ENCODE data around the gene CCDC141.

Gene CCDC141

GRCh38 chr2:178865146-178865936 lies 184.6 kb downstream of the CCDC141 start:
- no peak for DNase-seq (ENCODE audit: low spot score in 2 of 2)
- Mint-ChIP-seq H3K36me3 (ENCODE audit: insufficient read depth) (peaks cover 2% of the 10 kb centered on the region), H3K27ac (ENCODE audit: low read depth) (no peak overlapping the region), H3K4me1 (no peaks in the 10 kb centered on the region), H3K27me3 (no peaks in the 10 kb centered on the region), H3K9me3 (peaks cover 7% of the 10 kb centered on the region), H3K4me3 (no peak overlapping the region)
- ATAC-seq (replicated peaks; ENCODE audit: extremely low read depth, poor library complexity, severe bottlenecking): no peak

DNA sequence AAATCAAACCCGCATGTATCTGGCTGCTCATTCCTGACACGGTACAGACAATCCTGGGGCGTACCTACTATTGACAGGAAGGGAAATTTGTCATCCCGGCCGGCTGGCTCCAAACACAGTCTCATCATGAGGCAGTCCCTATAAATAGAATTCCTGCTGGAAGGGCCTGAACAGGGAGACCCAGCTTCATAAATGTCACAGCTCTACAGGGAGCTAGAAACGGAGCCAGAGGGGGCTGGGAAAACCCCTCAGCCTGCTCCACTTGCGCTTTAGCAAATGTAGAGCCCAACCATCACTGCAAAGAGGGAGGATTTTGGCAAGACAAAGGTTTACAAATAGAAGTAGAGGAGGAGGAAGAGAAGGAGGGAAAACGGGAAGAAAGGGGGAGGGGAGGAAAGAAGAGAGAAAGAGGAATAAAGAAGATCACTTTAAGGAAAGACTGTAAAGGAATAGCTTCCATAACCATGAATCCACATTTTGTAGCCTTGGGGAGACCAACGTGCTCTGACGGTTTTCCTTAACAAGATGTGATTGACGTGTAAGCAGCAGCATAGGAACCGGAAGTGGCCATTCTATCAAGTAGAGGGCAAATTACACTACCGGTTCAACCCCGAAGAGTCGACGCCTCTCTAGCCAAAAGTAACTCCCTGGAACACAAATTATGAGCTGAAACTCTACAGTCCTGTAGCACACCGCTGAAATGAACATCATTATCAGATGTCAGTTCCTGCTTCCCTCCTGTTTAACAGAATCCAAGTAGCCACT lies 185.9 kb downstream of the CCDC141 start:
- no peaks in the 10 kb centered on the region for H3K27me3 Mint-ChIP-seq
- H3K9me3 Mint-ChIP-seq: peaks cover 7% of the 10 kb centered on the region
- no peak overlapping the region for H3K27ac Mint-ChIP-seq (ENCODE audit: low read depth)
- DNase-seq (ENCODE audit: low spot score in 2 of 2) (no peak), ATAC-seq (replicated peaks; ENCODE audit: extremely low read depth, poor library complexity, severe bottlenecking) (no peak)
- no peaks in the 10 kb centered on the region for H3K4me1 Mint-ChIP-seq
- H3K36me3 Mint-ChIP-seq (ENCODE audit: insufficient read depth): peaks cover 2% of the 10 kb centered on the region
- H3K4me3 Mint-ChIP-seq: no peak overlapping the region

DNA sequence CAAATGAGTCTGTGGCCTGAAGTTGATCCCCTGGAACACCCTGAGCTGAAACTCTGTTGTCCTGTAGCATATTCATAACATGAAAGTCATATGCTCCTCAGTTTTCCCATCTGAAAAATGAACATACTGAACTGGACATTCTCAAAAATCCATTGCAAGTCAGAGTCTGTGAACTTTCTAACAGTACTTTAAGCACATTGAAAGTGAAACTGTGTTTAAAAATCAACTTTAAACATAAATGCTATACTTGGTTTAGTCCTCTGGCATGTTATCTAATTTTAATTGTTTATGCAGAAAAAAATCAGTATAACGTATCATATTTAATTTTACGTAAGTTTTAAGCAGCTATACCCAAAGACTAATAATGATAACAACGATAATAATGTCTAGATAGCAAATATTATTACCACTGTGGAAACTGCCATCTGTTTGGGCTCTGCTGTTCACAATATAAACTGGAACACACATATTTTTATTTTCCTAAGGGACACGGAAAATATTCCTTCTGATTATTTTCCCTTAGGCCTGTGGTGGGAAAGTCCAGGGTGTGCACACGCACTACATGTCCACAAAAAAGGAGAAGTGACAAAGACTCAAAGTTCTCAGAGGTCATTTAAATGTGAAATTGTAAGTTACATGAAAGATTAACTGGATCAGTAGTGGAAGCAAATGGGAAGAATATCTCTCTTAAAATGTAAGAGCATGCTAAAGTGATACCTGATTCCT lies 186.6 kb downstream of the CCDC141 start:
- Mint-ChIP-seq H3K27me3 (no peaks in the 10 kb centered on the region), H3K9me3 (peaks cover 7% of the 10 kb centered on the region), H3K4me1 (no peaks in the 10 kb centered on the region), H3K27ac (ENCODE audit: low read depth) (no peak overlapping the region), H3K36me3 (ENCODE audit: insufficient read depth) (peaks cover 2% of the 10 kb centered on the region), H3K4me3 (no peak overlapping the region)
- DNase-seq (ENCODE audit: low spot score in 2 of 2): no peak
- no peak for ATAC-seq (replicated peaks; ENCODE audit: extremely low read depth, poor library complexity, severe bottlenecking)

GRCh38 chr2:178860551-178860950 lies 189.4 kb downstream of the CCDC141 start:
- H3K27me3 Mint-ChIP-seq: no peaks in the 10 kb centered on the region
- peaks cover 2% of the 10 kb centered on the region for H3K36me3 Mint-ChIP-seq (ENCODE audit: insufficient read depth)
- no peaks in the 10 kb centered on the region for H3K4me1 Mint-ChIP-seq
- peaks cover 7% of the 10 kb centered on the region for H3K9me3 Mint-ChIP-seq
- H3K4me3 Mint-ChIP-seq: no peak overlapping the region
- no peak overlapping the region for H3K27ac Mint-ChIP-seq (ENCODE audit: low read depth)
- ATAC-seq (replicated peaks; ENCODE audit: extremely low read depth, poor library complexity, severe bottlenecking): no peak
- no peak for DNase-seq (ENCODE audit: low spot score in 2 of 2)

GRCh38 chr2:178859730-178860129 lies 190.2 kb downstream of the CCDC141 start:
- no peak overlapping the region for H3K27ac Mint-ChIP-seq (ENCODE audit: low read depth)
- no peak overlapping the region for H3K4me3 Mint-ChIP-seq
- no peaks in the 10 kb centered on the region for H3K4me1 Mint-ChIP-seq
- no peak for DNase-seq (ENCODE audit: low spot score in 2 of 2)
- peaks cover 2% of the 10 kb centered on the region for H3K36me3 Mint-ChIP-seq (ENCODE audit: insufficient read depth)
- H3K27me3 Mint-ChIP-seq: no peaks in the 10 kb centered on the region
- peaks cover 7% of the 10 kb centered on the region for H3K9me3 Mint-ChIP-seq
- no peak for ATAC-seq (replicated peaks; ENCODE audit: extremely low read depth, poor library complexity, severe bottlenecking)

GRCh38 chr2:178858896-178859625 lies 190.9 kb downstream of the CCDC141 start:
- peaks cover 2% of the 10 kb centered on the region for H3K36me3 Mint-ChIP-seq (ENCODE audit: insufficient read depth)
- ATAC-seq (replicated peaks; ENCODE audit: extremely low read depth, poor library complexity, severe bottlenecking): no peak
- DNase-seq (ENCODE audit: low spot score in 2 of 2): no peak
- no peak overlapping the region for H3K27ac Mint-ChIP-seq (ENCODE audit: low read depth)
- H3K27me3 Mint-ChIP-seq: no peaks in the 10 kb centered on the region
- no peaks in the 10 kb centered on the region for H3K4me1 Mint-ChIP-seq
- no peak overlapping the region for H3K4me3 Mint-ChIP-seq
- peaks cover 4% of the 10 kb centered on the region for H3K9me3 Mint-ChIP-seq

DNA sequence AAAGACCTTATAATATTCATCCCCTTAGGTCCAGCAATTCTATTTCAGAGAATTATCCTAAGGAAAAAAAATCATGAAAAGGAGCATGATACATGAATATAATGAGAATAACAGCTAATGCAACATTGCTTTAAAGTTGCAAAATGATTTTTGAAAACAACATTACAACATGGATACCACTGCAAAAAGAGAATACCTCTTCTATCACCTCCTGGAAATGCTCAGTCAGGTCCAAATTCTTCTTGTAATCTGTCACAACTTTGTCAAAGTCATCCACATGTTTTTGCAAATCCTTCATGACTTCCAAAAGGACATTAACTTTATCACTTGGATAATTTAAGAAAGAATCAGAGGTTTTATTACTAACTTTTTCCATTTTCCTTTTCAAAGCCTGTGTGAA lies 194.8 kb downstream of the CCDC141 start:
- H3K4me1 Mint-ChIP-seq: no peaks in the 10 kb centered on the region
- no peaks in the 10 kb centered on the region for H3K27me3 Mint-ChIP-seq
- H3K4me3 Mint-ChIP-seq: no peak overlapping the region
- no peaks in the 10 kb centered on the region for H3K36me3 Mint-ChIP-seq (ENCODE audit: insufficient read depth)
- ATAC-seq (replicated peaks; ENCODE audit: extremely low read depth, poor library complexity, severe bottlenecking): no peak
- no peak for DNase-seq (ENCODE audit: low spot score in 2 of 2)
- H3K9me3 Mint-ChIP-seq: no peaks in the 10 kb centered on the region
- H3K27ac Mint-ChIP-seq (ENCODE audit: low read depth): no peak overlapping the region

GRCh38 chr2:178848335-178848734 lies 201.6 kb downstream of the CCDC141 start:
- no peaks in the 10 kb centered on the region for H3K36me3 Mint-ChIP-seq (ENCODE audit: insufficient read depth)
- no peaks in the 10 kb centered on the region for H3K27me3 Mint-ChIP-seq
- no peak for DNase-seq (ENCODE audit: low spot score in 2 of 2)
- peaks cover 9% of the 10 kb centered on the region for H3K9me3 Mint-ChIP-seq
- no peak for ATAC-seq (replicated peaks; ENCODE audit: extremely low read depth, poor library complexity, severe bottlenecking)
- H3K27ac Mint-ChIP-seq (ENCODE audit: low read depth): no peak overlapping the region
- no peak overlapping the region for H3K4me3 Mint-ChIP-seq
- H3K4me1 Mint-ChIP-seq: no peaks in the 10 kb centered on the region

- Mint-ChIP-seq H3K27ac (ENCODE audit: low read depth) (no peak overlapping the region), H3K27me3 (no peaks in the 10 kb centered on the region), H3K4me1 (no peaks in the 10 kb centered on the region)
These were observed 203.5 kb downstream of the CCDC141 start for GRCh38 chr2:178846458-178846802.

GRCh38 chr2:178845566-178846457 lies 204.1 kb downstream of the CCDC141 start:
- no peaks in the 10 kb centered on the region for H3K27me3 Mint-ChIP-seq
- H3K4me1 Mint-ChIP-seq: no peaks in the 10 kb centered on the region
- H3K4me3 Mint-ChIP-seq: no peak overlapping the region
- H3K9me3 Mint-ChIP-seq: peaks cover 9% of the 10 kb centered on the region
- no peak for DNase-seq (ENCODE audit: low spot score in 2 of 2)
- no peaks in the 10 kb centered on the region for H3K36me3 Mint-ChIP-seq (ENCODE audit: insufficient read depth)
- no peak for ATAC-seq (replicated peaks; ENCODE audit: extremely low read depth, poor library complexity, severe bottlenecking)
- H3K27ac Mint-ChIP-seq (ENCODE audit: low read depth): no peak overlapping the region

More at GRCh38 chr2:178846458-178846802, 203.5 kb downstream of the CCDC141 start:
- Mint-ChIP-seq H3K9me3 (peaks cover 9% of the 10 kb centered on the region), H3K36me3 (ENCODE audit: insufficient read depth) (no peaks in the 10 kb centered on the region), H3K4me3 (no peak overlapping the region)
- ATAC-seq (replicated peaks; ENCODE audit: extremely low read depth, poor library complexity, severe bottlenecking) (no peak), DNase-seq (ENCODE audit: low spot score in 2 of 2) (no peak)

GRCh38 chr2:178844701-178845100 lies 205.2 kb downstream of the CCDC141 start:
- Mint-ChIP-seq H3K4me1 (no peaks in the 10 kb centered on the region), H3K27ac (ENCODE audit: low read depth) (no peak overlapping the region), H3K4me3 (no peak overlapping the region), H3K9me3 (peaks cover 9% of the 10 kb centered on the region), H3K27me3 (no peaks in the 10 kb centered on the region), H3K36me3 (ENCODE audit: insufficient read depth) (no peaks in the 10 kb centered on the region)
- no peak for ATAC-seq (replicated peaks; ENCODE audit: extremely low read depth, poor library complexity, severe bottlenecking)
- no peak for DNase-seq (ENCODE audit: low spot score in 2 of 2)
